Liver (tissue), 9 donors: ENCODE measurements around the gene ARHGEF2. TPM values are rescaled to one million over a fixed set of nuclear protein-coding genes. Genes with fewer than 3 reads are reported as not detected.

Experiments
- DNase-seq: peaks from one replicate; pipeline ENCODE4 v3.0.0-alpha.2; 2017; ENCODE audit warnings: low spot score
- H3K27ac ChIP-seq, 2 donors: one replicate each; pipeline ENCODE4 v1.7.0; 2013; ENCODE audit warnings: inconsistent platforms in 2 of 2, low read length in 2 of 2, control low read depth in 1 of 2, low read depth in 1 of 2, mild to moderate bottlenecking in 1 of 2
- H3K27me3 ChIP-seq, 4 donors: one replicate each; pipeline versions ENCODE4 v1.6.1 to v1.7.0; 2013; ENCODE audit warnings: low read length in 3 of 4, inconsistent platforms in 1 of 4, mild to moderate bottlenecking in 1 of 4, moderate library complexity in 1 of 4; ENCODE audit not compliant: control insufficient read depth in 4 of 4, insufficient read depth in 4 of 4
- H3K36me3 ChIP-seq, 4 donors: one replicate each; pipeline versions ENCODE4 v1.6.1 to v1.7.0; 2013; ENCODE audit warnings: low read length in 3 of 4, mild to moderate bottlenecking in 3 of 4, low read depth in 1 of 4, moderate library complexity in 1 of 4; ENCODE audit not compliant: control insufficient read depth in 4 of 4, insufficient read depth in 3 of 4
- H3K4me1 ChIP-seq, 4 donors: one replicate each; pipeline versions ENCODE4 v1.6.1 to v1.7.0; 2013; ENCODE audit warnings: low read length in 3 of 4, mild to moderate bottlenecking in 3 of 4, moderate library complexity in 1 of 4; ENCODE audit not compliant: control insufficient read depth in 4 of 4, insufficient read depth in 4 of 4
- H3K4me3 ChIP-seq, 3 donors: one replicate each; pipeline versions ENCODE4 v1.6.1 to v1.7.0; 2013; ENCODE audit warnings: low read length in 3 of 3, control low read depth in 1 of 3, low read depth in 1 of 3, mild to moderate bottlenecking in 1 of 3
- H3K9ac ChIP-seq, 2 donors: one replicate each; pipeline ENCODE4 v1.7.0; 2013; ENCODE audit warnings: low read length in 2 of 2, mild to moderate bottlenecking in 2 of 2, moderate library complexity in 2 of 2, control low read depth in 1 of 2, low read depth in 1 of 2
- H3K9me3 ChIP-seq, 4 donors: one replicate each; pipeline versions ENCODE4 v1.6.1 to v1.7.0; 2013; ENCODE audit warnings: low read length in 3 of 4; ENCODE audit not compliant: control insufficient read depth in 4 of 4
- EGR1 ChIP-seq, 2 donors: IDR thresholded peaks; 2 replicates each; pipeline ENCODE4 v1.6.1; 2016 to 2018; ENCODE audit warnings: antibody characterized with exemption in 2 of 2, low read depth in 2 of 2
- FOXA1 ChIP-seq: IDR thresholded peaks from 2 replicates; pipeline ENCODE4 v1.6.1; 2016; ENCODE audit warnings: antibody characterized with exemption
- FOXA2 ChIP-seq: IDR thresholded peaks from 2 replicates; pipeline ENCODE4 v1.6.1; 2016; ENCODE audit warnings: antibody characterized with exemption
- HNF4A ChIP-seq, 2 donors: conservative IDR thresholded peaks; 2 replicates each; pipeline ENCODE4 v1.6.1; 2016; ENCODE audit warnings: antibody characterized with exemption in 2 of 2, mild to moderate bottlenecking in 2 of 2
- JUND ChIP-seq, 2 donors: IDR thresholded peaks; 2 replicates each; pipeline ENCODE4 v1.6.1; 2016; ENCODE audit warnings: antibody characterized with exemption in 2 of 2
- NR2F2 ChIP-seq: IDR thresholded peaks from 2 replicates; pipeline ENCODE4 v1.6.1; 2016; ENCODE audit warnings: antibody characterized with exemption
- RAD21 ChIP-seq, 2 donors: IDR thresholded peaks; 2 replicates each; pipeline ENCODE4 v1.6.1; 2016; ENCODE audit warnings: antibody characterized with exemption in 2 of 2, mild to moderate bottlenecking in 2 of 2
- RXRA ChIP-seq, 2 donors: IDR thresholded peaks; 2 replicates each; pipeline ENCODE4 v1.6.1; 2017 to 2018; ENCODE audit warnings: antibody characterized with exemption in 2 of 2, mild to moderate bottlenecking in 1 of 2
- SP1 ChIP-seq: IDR thresholded peaks from 2 replicates; pipeline ENCODE4 v1.6.1; 2018; ENCODE audit warnings: antibody characterized with exemption, mild to moderate bottlenecking
- TAF1 ChIP-seq: conservative IDR thresholded peaks from 2 replicates; pipeline ENCODE4 v1.6.1; 2016; ENCODE audit warnings: antibody characterized with exemption, mild to moderate bottlenecking
- YY1 ChIP-seq: IDR thresholded peaks from 2 replicates; pipeline ENCODE4 v1.6.1; 2016; ENCODE audit warnings: antibody characterized with exemption, mild to moderate bottlenecking
- WGBS: extraction: QIAGEN DNeasy Blood & Tissue Kit; methylation state at CpG from one replicate; pipeline ENCODE4 v1.1.7; 2013; 5-methylcytosine and 5-hydroxymethylcytosine counted together
- polyA plus RNA-seq, 2 donors: library from polyadenylated mRNA; stranded (reverse) in 1 of 2; unstranded in 1 of 2; fragments of 200-250 nt in 1 of 2; fragments of >200 nt in 1 of 2; fragmentation: Nextera tagmentation in 1 of 2; extraction: Ambion mirVana in 1 of 2; gene quantifications; one replicate each; pipeline versions ENCODE4 v1.2.1 to v1.2.3, GENCODE V29; 2013 to 2015
- total RNA-seq, 2 donors: library from RNA; depleted of rRNA; stranded (reverse); fragments of >200 nt; gene quantifications; one replicate each; pipeline ENCODE4 v1.2.3, GENCODE V29; 2014
- TF ChIP-seq, protein P1 (sequence below): IDR thresholded peaks from 2 replicates; pipeline ENCODE4 v1.6.1; 2016; ENCODE audit warnings: antibody characterized with exemption
- TF ChIP-seq, protein P2 (sequence below): IDR thresholded peaks from 2 replicates; pipeline ENCODE4 v1.6.1; 2016; ENCODE audit warnings: antibody characterized with exemption
- donor health status: healthy.
- donor health status: healthy.
- donor health status: healthy.
- donor health status: healthy.
- donor health status: healthy.

Gene ARHGEF2
- total and polyA plus RNA-seq, 4 donors: 3.2 to 59.1 (median 10.3) TPM

DNA sequence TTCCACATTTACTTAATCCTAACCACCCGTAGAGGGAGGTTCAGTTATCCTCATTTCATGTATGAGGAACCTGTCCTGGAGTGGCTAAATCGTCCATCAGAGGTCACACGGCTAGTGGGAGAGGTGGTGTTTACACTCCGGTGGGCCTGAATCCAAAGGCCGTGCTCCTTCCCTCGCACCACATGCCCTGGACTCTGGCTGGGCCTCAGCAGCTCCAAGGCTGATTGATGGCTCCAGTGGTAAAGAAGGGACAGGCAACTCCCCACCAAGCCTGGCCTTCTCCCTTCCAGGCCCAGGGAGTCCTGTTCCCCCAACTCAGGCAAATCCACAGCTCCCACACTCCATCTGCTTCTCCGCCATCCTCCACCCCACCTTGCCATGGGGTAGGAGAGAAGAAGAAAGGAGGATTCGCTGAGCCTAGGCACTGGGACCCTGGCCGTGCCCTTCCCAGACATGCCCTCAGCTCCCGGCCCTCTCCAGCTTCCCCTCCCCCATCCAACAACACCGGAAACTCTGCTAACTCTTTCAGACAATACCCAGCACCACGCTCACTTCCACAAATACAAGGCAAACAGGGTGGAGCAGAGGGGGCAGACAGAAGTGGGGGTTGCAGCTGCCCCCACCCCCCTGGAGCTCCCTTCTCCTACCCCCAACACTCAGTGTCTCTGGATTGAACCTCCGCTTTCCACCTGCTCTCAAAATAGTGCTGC lies 10.9 kb downstream of the ARHGEF2 start:
- Histone ChIP-seq H3K9me3 (no peaks in the 10 kb centered on the region), H3K27ac (peak overlapping the region; percentile 29 to 60), H3K9ac (peak overlapping the region; percentile 6 to 23), H3K4me3 (no peak overlapping the region), H3K4me1 (peaks cover 7 to 39% (median 19%) of the 10 kb centered on the region in 4 donors), H3K36me3 (peaks cover 2 to 7% (median 3%) of the 10 kb centered on the region in 4 donors), H3K27me3 (no peaks in the 10 kb centered on the region)
- DNase-seq: no peak
- TF ChIP-seq, protein P1, sequence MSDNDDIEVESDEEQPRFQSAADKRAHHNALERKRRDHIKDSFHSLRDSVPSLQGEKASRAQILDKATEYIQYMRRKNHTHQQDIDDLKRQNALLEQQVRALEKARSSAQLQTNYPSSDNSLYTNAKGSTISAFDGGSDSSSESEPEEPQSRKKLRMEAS: peak; percentile 29
- TF ChIP-seq EGR1 (IDR thresholded peaks at IDR 0.05; ENCODE audit: low read depth in 2 of 2) (no peak), RXRA (IDR thresholded peaks at IDR 0.05) (peak; percentile 15 to 23), FOXA2 (no peak), FOXA1 (no peak), YY1 (no peak), HNF4A (conservative IDR thresholded peaks at IDR 0.05) (peak; percentile 42 to 70), NR2F2 (peak; percentile 34)
- WGBS: 42% methylated on average over 13 of the region's 13 CpGs

DNA sequence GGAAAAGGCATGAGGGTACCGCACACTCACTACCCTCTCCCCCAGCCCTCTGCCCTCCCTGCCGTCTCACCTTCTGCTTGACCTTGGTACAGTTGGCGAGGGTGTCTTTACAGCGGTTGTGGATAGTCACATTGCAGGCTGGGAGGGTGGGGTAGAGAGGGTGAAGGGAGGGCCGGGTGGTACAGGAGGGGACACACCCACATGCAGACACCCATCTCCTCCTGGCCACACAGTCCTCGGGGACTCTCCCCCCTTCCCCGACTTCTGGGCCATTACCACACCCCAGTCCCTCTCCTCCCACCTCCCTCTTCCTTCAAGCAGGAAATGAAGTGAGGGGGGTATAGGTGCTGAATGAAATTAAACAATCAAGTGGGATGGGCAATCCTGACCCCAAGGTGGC lies 11.6 kb downstream of the ARHGEF2 start:
- no peak overlapping the region for H3K9ac ChIP-seq
- H3K4me1 ChIP-seq: peaks cover 2 to 34% (median 17%) of the 10 kb centered on the region in 4 donors
- no peak for TF ChIP-seq FOXA1
- no peak for TF ChIP-seq RAD21 (IDR thresholded peaks at IDR 0.05)
- TF ChIP-seq, protein P1: no peak
- TF ChIP-seq JUND (IDR thresholded peaks at IDR 0.05): no peak
- TF ChIP-seq NR2F2: no peak
- TF ChIP-seq, protein P2, sequence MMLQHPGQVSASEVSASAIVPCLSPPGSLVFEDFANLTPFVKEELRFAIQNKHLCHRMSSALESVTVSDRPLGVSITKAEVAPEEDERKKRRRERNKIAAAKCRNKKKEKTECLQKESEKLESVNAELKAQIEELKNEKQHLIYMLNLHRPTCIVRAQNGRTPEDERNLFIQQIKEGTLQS: no peak
- no peak for TF ChIP-seq HNF4A (conservative IDR thresholded peaks at IDR 0.05)
- TF ChIP-seq SP1: no peak
- TF ChIP-seq EGR1 (IDR thresholded peaks at IDR 0.05; ENCODE audit: low read depth in 2 of 2): no peak
- TF ChIP-seq TAF1: no peak
- no peaks in the 10 kb centered on the region for H3K9me3 ChIP-seq
- H3K27me3 ChIP-seq: no peaks in the 10 kb centered on the region
- H3K4me3 ChIP-seq: no peak overlapping the region
- peak overlapping the region in 1 of 2 donors; percentile 60 for H3K27ac ChIP-seq
- DNase-seq: no peak
- 80% methylated on average over 7 of the region's 7 CpGs for WGBS
- peaks cover 2 to 9% (median 3%) of the 10 kb centered on the region in 4 donors for H3K36me3 ChIP-seq

DNA sequence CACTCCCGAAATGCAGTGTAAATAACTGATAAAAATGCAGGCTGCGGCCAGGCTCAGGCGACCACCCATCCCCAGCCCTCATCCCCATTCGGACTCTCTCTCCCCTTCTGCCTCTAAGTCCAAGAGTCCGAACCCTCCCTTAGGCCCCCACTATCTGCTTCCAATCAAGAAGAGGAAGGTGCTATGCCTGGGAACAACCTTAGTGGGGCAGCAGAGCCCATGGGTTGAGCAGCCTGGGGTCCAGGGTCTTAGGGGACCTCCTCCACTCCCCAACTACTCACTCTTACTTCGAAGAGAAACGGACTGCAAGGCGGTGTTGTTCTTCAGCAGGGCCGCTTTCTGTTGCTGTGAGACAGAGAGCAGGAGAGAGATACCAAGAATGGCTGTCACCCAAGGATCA lies 12.2 kb downstream of the ARHGEF2 start:
- DNase-seq: no peak

More for the DNA sequence above, 12.2 kb downstream of the ARHGEF2 start:
- H3K4me1 ChIP-seq: peaks cover 2 to 34% (median 17%) of the 10 kb centered on the region in 4 donors
- TF ChIP-seq RAD21 (IDR thresholded peaks at IDR 0.05) (peak in 1 of 2 donors; percentile 28), RXRA (IDR thresholded peaks at IDR 0.05) (no peak), EGR1 (IDR thresholded peaks at IDR 0.05; ENCODE audit: low read depth in 2 of 2) (no peak), FOXA2 (no peak)
- no peak overlapping the region for H3K27ac ChIP-seq
- H3K27me3 ChIP-seq: no peaks in the 10 kb centered on the region
- no peak overlapping the region for H3K9ac ChIP-seq
- no peak overlapping the region for H3K4me3 ChIP-seq
- peaks cover 2 to 11% (median 3%) of the 10 kb centered on the region in 4 donors for H3K36me3 ChIP-seq
- 90% methylated on average over 9 of the region's 9 CpGs for WGBS
- no peaks in the 10 kb centered on the region for H3K9me3 ChIP-seq
